Sigmoid colon (tissue), 4 donors: ENCODE results near the gene MAD1L1.

Experiments
- CTCF ChIP-seq, 4 experiments: fragments of 450-650 bp in 3 of 4; fragments of 200-600 bp in 1 of 4; IDR thresholded peaks; one replicate each; pipeline ENCODE4 v1.5.1; 2016 to 2019; ENCODE audit warnings: antibody characterized with exemption in 4 of 4, mild to moderate bottlenecking in 3 of 4, moderate library complexity in 2 of 4
- EP300 ChIP-seq, 4 donors: sonication (generic); formaldehyde crosslinking; IDR thresholded peaks; one replicate each; pipeline ENCODE4 v1.6.1; 2017; ENCODE audit warnings: antibody characterized with exemption in 4 of 4
- POLR2A ChIP-seq, 2 donors: fragments of 450-650 bp; IDR thresholded peaks; one replicate each; pipeline ENCODE4 v1.6.1; 2016; ENCODE audit warnings: antibody characterized with exemption in 2 of 2, mild to moderate bottlenecking in 2 of 2, moderate library complexity in 2 of 2
- POLR2AphosphoS5 ChIP-seq, 4 donors: sonication (generic); formaldehyde crosslinking; IDR thresholded peaks; one replicate each; pipeline ENCODE4 v1.6.1; 2017; ENCODE audit warnings: antibody characterized with exemption in 4 of 4

DNA sequence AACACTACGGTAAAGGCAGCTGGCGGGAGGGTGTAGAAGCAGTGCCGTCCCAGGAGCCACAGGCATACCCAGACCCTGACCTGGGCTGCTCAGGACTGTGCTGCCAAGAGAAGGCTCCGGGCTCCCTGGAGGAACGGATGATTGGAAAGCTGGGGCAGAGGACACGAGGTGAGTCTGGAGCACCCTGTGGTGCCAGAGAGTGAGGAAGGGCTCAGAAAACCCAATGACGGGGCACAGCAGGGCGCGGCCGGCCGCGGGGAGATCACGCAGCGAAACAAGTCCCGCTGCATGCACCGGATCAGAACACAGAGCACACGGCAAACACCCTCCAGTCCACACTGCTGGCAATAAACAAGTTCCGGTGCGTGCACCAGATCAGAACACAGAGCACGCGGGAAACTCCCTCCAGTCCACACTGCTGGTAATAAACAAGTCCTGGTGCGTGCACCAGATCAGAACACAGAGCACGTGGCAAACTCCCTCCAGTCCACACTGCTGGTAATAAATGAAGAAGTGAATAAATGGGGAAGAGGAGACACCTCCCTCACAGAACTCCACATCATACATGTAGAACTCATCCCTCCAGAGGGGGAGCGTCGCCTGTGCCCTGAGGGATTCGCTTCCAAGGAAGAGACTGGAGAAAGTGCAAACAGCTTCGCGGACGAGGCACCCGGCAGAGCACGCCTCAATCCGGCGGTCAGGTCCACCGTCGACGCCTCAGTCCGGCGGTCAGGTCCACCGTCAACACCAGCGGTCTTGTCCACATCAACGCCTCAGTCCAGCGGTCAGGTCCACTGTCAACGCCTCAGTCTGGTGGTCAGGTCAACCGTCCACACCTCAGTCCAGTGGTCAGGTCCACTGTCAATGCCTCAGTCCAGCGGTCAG, 265.0 kb downstream of the MAD1L1 start:
- TF ChIP-seq POLR2A (IDR thresholded peaks at IDR 0.05): no peak
- TF ChIP-seq EP300 (IDR thresholded peaks at IDR 0.05): no peak
- no peak for TF ChIP-seq POLR2AphosphoS5 (IDR thresholded peaks at IDR 0.05)
- no peak for TF ChIP-seq CTCF (IDR thresholded peaks at IDR 0.05)
